ENCODE data around the gene GIGYF1. TPM values are rescaled to one million over a fixed set of nuclear protein-coding genes. Genes with fewer than 3 reads are reported as not detected.

The GIGYF1 gene
- polyA plus RNA-seq, 1 donor (not counting 4 experiments of a cell fraction or from before 2014, with no cell fraction given), result 4.0 TPM

GRCh38 chr7:100687751-100688300 lies 6.2 kb downstream of the GIGYF1 start:
- DNase-seq (ENCODE audit: low read depth, low spot score), result no peak
- Histone ChIP-seq H4K20me1 (ENCODE audit: control insufficient read depth, extremely low read depth, insufficient read depth, low read length) (peaks cover 14% of the 10 kb centered on the region), H3K4me2 (ENCODE audit: control insufficient read depth, extremely low read depth, insufficient read depth, low read depth, low read length) (no peak overlapping the region), H3K9ac (ENCODE audit: control insufficient read depth, extremely low read depth, insufficient read depth, low read length) (no peak overlapping the region), H3K27me3 (ENCODE audit: control insufficient read depth, extremely low read depth, insufficient read depth, low read length) (no peaks in the 10 kb centered on the region), H3K27ac (ENCODE audit: control insufficient read depth, insufficient read depth, low read length) (no peak overlapping the region), H3K79me2 (ENCODE audit: control insufficient read depth, insufficient read depth, low read length) (peaks cover 42% of the 10 kb centered on the region), H2AFZ (ENCODE audit: control insufficient read depth, low read length) (no peak overlapping the region), H3K4me3 (ENCODE audit: control insufficient read depth in 2 of 3, extremely low read depth in 1 of 3, insufficient read depth in 2 of 3, low read depth in 1 of 3, low read length in 3 of 3) (no peak overlapping the region), H3K9me3 (ENCODE audit: control insufficient read depth, low read depth, low read length) (no peaks in the 10 kb centered on the region), H3K4me1 (ENCODE audit: control insufficient read depth, extremely low read depth, insufficient read depth, low read length) (peaks cover 12% of the 10 kb centered on the region), H3K36me3 (ENCODE audit: control insufficient read depth in 2 of 2, extremely low read depth in 1 of 2, insufficient read depth in 2 of 2, low read length in 2 of 2) (peaks cover 14 to 19% of the 10 kb centered on the region in 2 experiments), H3K9me1 (ENCODE audit: control insufficient read depth, extremely low read depth, insufficient read depth, low read length) (no peaks in the 10 kb centered on the region)
- no peak for FAIRE-seq
- TF ChIP-seq CTCF (optimal IDR thresholded peaks at IDR 0.05 in 1 of 3, IDR thresholded peaks at IDR 0.05 in 1 of 3, conservative IDR thresholded peaks at IDR 0.05 in 1 of 3; ENCODE audit: extremely low read depth in 1 of 3, insufficient read depth in 2 of 3, low read length in 3 of 3) (no peak), EZH2 (IDR thresholded peaks at IDR 0.05; ENCODE audit: low read length) (no peak)
- dilution Hi-C loops (cut with MboI; ENCODE audit: extremely low pct_ligation_motif_present, low sequenced_read_pairs), result no loop called here

GRCh38 chr7:100687261-100687660 lies 6.8 kb downstream of the GIGYF1 start:
- H3K9me3 ChIP-seq (ENCODE audit: control insufficient read depth, low read depth, low read length), result no peaks in the 10 kb centered on the region
- dilution Hi-C loops (cut with MboI; ENCODE audit: extremely low pct_ligation_motif_present, low sequenced_read_pairs), result no loop called here
- no peaks in the 10 kb centered on the region for H3K9me1 ChIP-seq (ENCODE audit: control insufficient read depth, extremely low read depth, insufficient read depth, low read length)
- H3K4me3 ChIP-seq (ENCODE audit: control insufficient read depth in 2 of 3, extremely low read depth in 1 of 3, insufficient read depth in 2 of 3, low read depth in 1 of 3, low read length in 3 of 3), result no peak overlapping the region
- H3K9ac ChIP-seq (ENCODE audit: control insufficient read depth, extremely low read depth, insufficient read depth, low read length), result no peak overlapping the region
- peaks cover 14% of the 10 kb centered on the region for H4K20me1 ChIP-seq (ENCODE audit: control insufficient read depth, extremely low read depth, insufficient read depth, low read length)
- DNase-seq (ENCODE audit: low read depth, low spot score) (no peak), FAIRE-seq (no peak)
- peaks cover 6% of the 10 kb centered on the region for H3K4me1 ChIP-seq (ENCODE audit: control insufficient read depth, extremely low read depth, insufficient read depth, low read length)
- H3K79me2 ChIP-seq (ENCODE audit: control insufficient read depth, insufficient read depth, low read length), result peaks cover 36% of the 10 kb centered on the region
- H3K36me3 ChIP-seq (ENCODE audit: control insufficient read depth in 2 of 2, extremely low read depth in 1 of 2, insufficient read depth in 2 of 2, low read length in 2 of 2), result peaks cover 14 to 22% of the 10 kb centered on the region in 2 experiments
- H3K27ac ChIP-seq (ENCODE audit: control insufficient read depth, insufficient read depth, low read length), result no peak overlapping the region
- H3K27me3 ChIP-seq (ENCODE audit: control insufficient read depth, extremely low read depth, insufficient read depth, low read length), result no peaks in the 10 kb centered on the region
- H3K4me2 ChIP-seq (ENCODE audit: control insufficient read depth, extremely low read depth, insufficient read depth, low read depth, low read length), result no peak overlapping the region
- TF ChIP-seq EZH2 (IDR thresholded peaks at IDR 0.05; ENCODE audit: low read length) (no peak), CTCF (optimal IDR thresholded peaks at IDR 0.05 in 1 of 3, IDR thresholded peaks at IDR 0.05 in 1 of 3, conservative IDR thresholded peaks at IDR 0.05 in 1 of 3; ENCODE audit: extremely low read depth in 1 of 3, insufficient read depth in 2 of 3, low read length in 3 of 3) (no peak)
- no peak overlapping the region for H2AFZ ChIP-seq (ENCODE audit: control insufficient read depth, low read length)
